Activated CD4-positive, alpha-beta T cell treated with anti-CD3 and anti-CD28 coated beads, Interleukin-2, amount 10 ng/mL, durations not matched to agents 24 days and 14 days (primary cell): Measurements from ENCODE around the gene TPX2. TPM values are rescaled to one million over a fixed set of nuclear protein-coding genes. Genes with fewer than 3 reads are reported as not detected.

Source experiments
- DNase-seq: peaks from one replicate; pipeline ENCODE4 v3.0.0; 2022
- H3K27ac Mint-ChIP-seq: one replicate; pipeline ENCODE4 v1.8.0; 2022; ENCODE audit warnings: mild to moderate bottlenecking, mixed read lengths
- H3K27me3 Mint-ChIP-seq: one replicate; pipeline ENCODE4 v1.8.0; 2022; ENCODE audit warnings: mixed read lengths
- H3K36me3 Mint-ChIP-seq: one replicate; pipeline ENCODE4 v1.8.0; 2022; ENCODE audit warnings: low read depth, mild to moderate bottlenecking, mixed read lengths
- H3K4me1 Mint-ChIP-seq: one replicate; pipeline ENCODE4 v1.8.0; 2021; ENCODE audit warnings: mixed read lengths
- H3K4me3 Mint-ChIP-seq: one replicate; pipeline ENCODE4 v1.8.0; 2022; ENCODE audit warnings: mild to moderate bottlenecking, moderate library complexity, mixed read lengths
- H3K9me3 Mint-ChIP-seq: one replicate; pipeline ENCODE4 v1.8.0; 2021; ENCODE audit warnings: mixed read lengths
- intact Hi-C: fragments of 100-400 bp; cut with micrococcal nuclease; formaldehyde crosslinking; loops from one replicate; pipeline ENCODE4 v1.15.1; 2023
- total RNA-seq: library from RNA; stranded (reverse); gene quantifications from 2 replicates; pipeline ENCODE4 v1.2.3, GENCODE V29; 2022

TPX2 gene
- total RNA-seq, 1 donor from 2014 or later = 61.3 TPM

- Mint-ChIP-seq H3K4me3 (peak overlapping the region; percentile 98), H3K27me3 (no peaks in the 10 kb centered on the region), H3K36me3 (peaks cover 78% of the 10 kb centered on the region), H3K27ac (peak overlapping the region; percentile 98), H3K4me1 (peaks cover 38% of the 10 kb centered on the region), H3K9me3 (no peaks in the 10 kb centered on the region)
- intact Hi-C loops = loop anchor here (5.0 kb wide), 1 partner anchor 487 kb away; the partner anchor contains the start of genes PLAGL2 and POFUT1
- peak; percentile 61 for DNase-seq
These were observed 19.2 kb upstream of the TPX2 start for GRCh38 chr20:31719644-31720485.

- H3K4me3 Mint-ChIP-seq = peak overlapping the region; percentile 98
- peak; percentile 76 for DNase-seq
- H3K36me3 Mint-ChIP-seq = peaks cover 70% of the 10 kb centered on the region
- H3K9me3 Mint-ChIP-seq = no peaks in the 10 kb centered on the region
- H3K27ac Mint-ChIP-seq = peak overlapping the region; percentile 98
- H3K4me1 Mint-ChIP-seq = peaks cover 31% of the 10 kb centered on the region
- intact Hi-C loops = loop anchor here (5.0 kb wide), 1 partner anchor 487 kb away; the partner anchor contains the start of genes PLAGL2 and POFUT1
- no peaks in the 10 kb centered on the region for H3K27me3 Mint-ChIP-seq
These were observed 18.3 kb upstream of the TPX2 start for GRCh38 chr20:31720486-31721407.

GRCh38 chr20:31721408-31722256, 17.5 kb upstream of the TPX2 start:
- H3K36me3 Mint-ChIP-seq = peaks cover 61% of the 10 kb centered on the region
- DNase-seq = peak; percentile 74
- intact Hi-C loops = loop anchor here (1.0 to 5.0 kb wide), 4 partner anchors 46 to 486 kb away; partner anchors contain the start of genes HM13, PLAGL2 and POFUT1

GRCh38 chr20:31722257-31723068, 16.6 kb upstream of the TPX2 start, which contains the start of gene BCL2L1:
Gene BCL2L1 (minus strand): TSS chr20:31722868. CDS start chr20:31722218, 650 bp downstream.
- Mint-ChIP-seq H3K27me3 (no peaks in the 10 kb centered on the region), H3K4me1 (peaks cover 22% of the 10 kb centered on the region), H3K27ac (peak within 1 kb of the TSS; percentile 98), H3K4me3 (peak within 1 kb of the TSS; percentile 98), H3K36me3 (peaks cover 53% of the 10 kb centered on the region), H3K9me3 (no peaks in the 10 kb centered on the region)
- intact Hi-C loops = loop anchor here (1.0 to 5.0 kb wide), 7 partner anchors 17 to 485 kb away; partner anchors contain the start of genes HM13, PLAGL2, POFUT1 and TPX2
- DNase-seq = peak; percentile 90

More at GRCh38 chr20:31721408-31722256, 17.5 kb upstream of the TPX2 start:
- Mint-ChIP-seq H3K9me3 (no peaks in the 10 kb centered on the region), H3K4me3 (peak overlapping the region; percentile 98), H3K27me3 (no peaks in the 10 kb centered on the region), H3K27ac (peak overlapping the region; percentile 98), H3K4me1 (peaks cover 24% of the 10 kb centered on the region)

- Mint-ChIP-seq H3K27ac (peak overlapping the region; percentile 98), H3K27me3 (no peaks in the 10 kb centered on the region), H3K4me3 (peak overlapping the region; percentile 98), H3K9me3 (no peaks in the 10 kb centered on the region), H3K4me1 (peaks cover 19% of the 10 kb centered on the region), H3K36me3 (peaks cover 48% of the 10 kb centered on the region)
- DNase-seq = no peak
- intact Hi-C loops = loop anchor here (1.0 to 5.0 kb wide), 6 partner anchors 16 to 484 kb away; partner anchors contain the start of genes HM13, PLAGL2, POFUT1 and TPX2
These were observed 16.1 kb upstream of the TPX2 start for GRCh38 chr20:31723069-31723318.

GRCh38 chr20:31723319-31724078, 15.6 kb upstream of the TPX2 start:
- Mint-ChIP-seq H3K36me3 (peaks cover 43% of the 10 kb centered on the region), H3K4me1 (peaks cover 19% of the 10 kb centered on the region), H3K27me3 (no peaks in the 10 kb centered on the region), H3K27ac (peak overlapping the region; percentile 98), H3K9me3 (no peaks in the 10 kb centered on the region), H3K4me3 (peak overlapping the region; percentile 98)
- peak; percentile 99 for DNase-seq
- intact Hi-C loops = loop anchor here (1.0 to 5.0 kb wide), 6 partner anchors 16 to 484 kb away; partner anchors contain the start of genes HM13, PLAGL2, POFUT1 and TPX2

- no peak for DNase-seq
- intact Hi-C loops = no loop called here
- peaks cover 16% of the 10 kb centered on the region for H3K27me3 Mint-ChIP-seq
- no peak overlapping the region for H3K4me3 Mint-ChIP-seq
- peaks cover 9% of the 10 kb centered on the region for H3K4me1 Mint-ChIP-seq
- no peaks in the 10 kb centered on the region for H3K36me3 Mint-ChIP-seq
- H3K9me3 Mint-ChIP-seq = no peaks in the 10 kb centered on the region
- no peak overlapping the region for H3K27ac Mint-ChIP-seq
These were observed 7.8 kb upstream of the TPX2 start for GRCh38 chr20:31731321-31731717.

GRCh38 chr20:31739550-31739977, 474 bp downstream of the TPX2 start:
- H3K9me3 Mint-ChIP-seq = no peaks in the 10 kb centered on the region
- no peak overlapping the region for H3K27ac Mint-ChIP-seq
- H3K4me1 Mint-ChIP-seq = peaks cover 4% of the 10 kb centered on the region
- H3K36me3 Mint-ChIP-seq = peaks cover 4% of the 10 kb centered on the region
- DNase-seq = no peak
- H3K4me3 Mint-ChIP-seq = no peak overlapping the region
- intact Hi-C loops = loop anchor here (1.0 kb wide), 1 partner anchor 16 kb away; no protein-coding TSS in a partner anchor
- H3K27me3 Mint-ChIP-seq = no peaks in the 10 kb centered on the region

- H3K36me3 Mint-ChIP-seq = peaks cover 6% of the 10 kb centered on the region
- intact Hi-C loops = no loop called here
These were observed 1.1 kb downstream of the TPX2 start for GRCh38 chr20:31740208-31740607.

GRCh38 chr20:31740656-31741323, 1.7 kb downstream of the TPX2 start:
- peaks cover 6% of the 10 kb centered on the region for H3K4me1 Mint-ChIP-seq
- no peaks in the 10 kb centered on the region for H3K9me3 Mint-ChIP-seq
- no peaks in the 10 kb centered on the region for H3K27me3 Mint-ChIP-seq
- intact Hi-C loops = no loop called here
- no peak overlapping the region for H3K27ac Mint-ChIP-seq
- DNase-seq = no peak
- no peak overlapping the region for H3K4me3 Mint-ChIP-seq
- peaks cover 8% of the 10 kb centered on the region for H3K36me3 Mint-ChIP-seq

More at GRCh38 chr20:31740208-31740607, 1.1 kb downstream of the TPX2 start:
- Mint-ChIP-seq H3K4me1 (peaks cover 4% of the 10 kb centered on the region), H3K4me3 (no peak overlapping the region), H3K27ac (no peak overlapping the region), H3K27me3 (no peaks in the 10 kb centered on the region), H3K9me3 (no peaks in the 10 kb centered on the region)
- peak; percentile 75 for DNase-seq

- no peaks in the 10 kb centered on the region for H3K27me3 Mint-ChIP-seq
- intact Hi-C loops = no loop called here
- peaks cover 27% of the 10 kb centered on the region for H3K36me3 Mint-ChIP-seq
- peak; percentile 46 for DNase-seq
- H3K9me3 Mint-ChIP-seq = no peaks in the 10 kb centered on the region
- H3K27ac Mint-ChIP-seq = no peak overlapping the region
- H3K4me3 Mint-ChIP-seq = no peak overlapping the region
- H3K4me1 Mint-ChIP-seq = peaks cover 29% of the 10 kb centered on the region
These were observed 7.2 kb downstream of the TPX2 start for GRCh38 chr20:31746068-31746878.
